CMK (cell line): ENCODE measurements around the gene CKMT2.

ENCODE experiments used
- DNase-seq: peaks from one replicate; pipeline ENCODE4 v3.0.0-alpha.2; 2010; ENCODE audit warnings: low read depth

The CKMT2 gene

DNA sequence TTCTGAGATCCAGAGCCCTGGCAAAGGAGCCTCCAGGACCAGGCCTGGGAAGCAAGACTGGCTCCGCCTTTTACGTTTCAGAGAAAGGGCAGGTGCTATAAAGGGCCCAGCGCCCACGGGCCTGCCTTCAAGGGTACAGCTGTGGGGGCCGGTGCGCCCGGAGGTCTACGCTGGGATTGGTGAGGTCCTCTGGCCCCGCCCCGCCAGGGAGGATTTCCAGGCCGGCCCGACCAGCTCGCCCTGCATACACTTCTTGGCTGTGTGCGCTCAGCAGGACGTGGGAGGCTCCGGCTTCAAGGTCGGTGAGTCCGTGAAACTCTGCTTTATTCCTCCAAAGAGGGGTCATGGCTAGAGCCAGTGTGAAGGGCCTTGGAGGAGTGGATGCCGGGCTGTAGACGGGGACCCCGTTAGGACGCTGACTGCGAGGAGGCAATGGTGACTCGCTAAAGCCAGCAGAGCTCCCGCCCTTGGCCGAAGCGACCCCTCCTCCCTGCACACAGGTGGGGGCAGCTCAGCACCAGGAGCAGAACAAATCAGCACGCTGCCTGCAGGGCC is at the start of gene CKMT2:
Gene CKMT2, plus strand, starts transcription at position 243 of the 555 bp plus-strand sequence. CDS start 17,811 bp downstream, outside the sequence.
- no peak for DNase-seq

DNA sequence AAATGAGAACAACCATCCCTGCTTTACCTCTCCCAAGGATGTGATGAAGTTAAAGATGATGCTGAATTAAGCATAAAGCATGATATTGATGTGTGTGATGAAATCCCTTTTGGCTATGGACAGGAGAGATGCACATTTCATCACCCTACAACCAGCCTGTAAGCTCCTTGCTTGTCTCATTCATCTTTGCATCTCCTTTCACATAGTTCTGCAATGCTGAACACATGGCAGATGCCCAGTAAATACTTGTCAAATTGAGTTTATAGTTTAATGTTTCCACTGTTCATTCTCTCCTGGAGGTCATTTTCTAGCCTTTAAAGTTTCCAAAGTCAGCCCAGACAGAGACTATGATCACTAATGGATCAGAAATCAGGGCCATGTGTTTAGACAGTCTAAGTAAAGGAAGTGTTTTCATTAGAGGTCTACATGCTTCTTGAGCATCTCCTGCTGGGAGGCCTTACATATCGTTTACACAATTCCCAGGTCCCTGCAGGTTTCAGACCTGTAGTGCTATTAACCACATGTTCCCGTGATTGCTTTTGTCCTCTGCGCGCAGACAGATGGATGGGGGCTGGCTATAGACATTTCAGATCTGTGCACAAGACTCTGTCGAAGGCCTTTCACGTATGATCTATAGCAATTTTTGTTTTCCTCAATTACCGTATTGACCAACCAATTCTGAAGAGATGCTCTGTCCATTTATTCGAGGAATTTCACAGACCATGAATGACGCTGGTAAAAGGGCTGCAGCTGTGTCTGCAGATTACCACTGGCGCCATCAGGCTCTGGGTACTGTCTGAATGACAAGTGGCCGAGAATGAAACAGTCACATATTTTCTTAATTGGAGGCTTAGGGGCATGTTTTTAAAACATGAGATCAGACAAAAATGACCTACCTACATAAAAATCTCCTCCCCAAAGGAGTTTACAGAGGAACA is 49.0 kb upstream of the CKMT2 start:
- DNase-seq, result no peak

DNA sequence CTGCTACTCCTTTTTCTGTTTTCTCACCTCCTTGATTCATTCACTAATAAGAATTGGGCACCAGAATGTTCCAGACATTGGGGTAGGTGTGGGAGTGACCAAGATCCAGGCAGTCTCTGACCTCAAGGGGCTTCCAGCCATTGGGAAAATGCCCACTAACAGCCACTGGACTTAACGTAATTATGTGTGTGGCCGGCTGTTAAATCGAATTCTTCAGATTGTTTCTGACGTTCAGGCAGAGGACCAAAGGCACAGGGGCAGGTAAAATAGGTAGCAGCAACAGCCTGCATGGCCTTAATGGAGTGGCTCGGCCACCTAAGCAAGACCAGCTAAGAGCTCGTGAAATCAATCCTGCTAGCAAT is 48.4 kb upstream of the CKMT2 start:
- no peak for DNase-seq

DNA sequence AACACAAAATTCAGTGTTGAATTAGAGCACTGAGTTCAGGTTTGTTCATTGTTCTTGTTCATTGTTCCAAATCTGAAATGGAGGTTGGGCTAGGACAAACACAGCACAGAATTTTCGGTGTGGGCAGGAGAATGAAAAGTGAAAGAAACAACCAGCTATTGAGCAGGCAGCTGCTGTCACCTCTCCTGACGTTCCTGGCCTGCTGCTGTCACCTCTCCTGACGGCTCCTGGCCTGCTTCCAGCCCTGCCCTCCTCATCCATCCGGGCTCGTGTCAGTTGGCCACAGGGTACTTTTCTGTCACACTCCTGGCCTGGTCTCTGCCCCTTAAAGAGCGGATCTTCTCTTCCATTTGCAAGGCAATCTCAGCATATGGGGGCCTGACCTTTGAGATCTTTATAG is 45.2 kb upstream of the CKMT2 start:
- DNase-seq, result no peak

DNA sequence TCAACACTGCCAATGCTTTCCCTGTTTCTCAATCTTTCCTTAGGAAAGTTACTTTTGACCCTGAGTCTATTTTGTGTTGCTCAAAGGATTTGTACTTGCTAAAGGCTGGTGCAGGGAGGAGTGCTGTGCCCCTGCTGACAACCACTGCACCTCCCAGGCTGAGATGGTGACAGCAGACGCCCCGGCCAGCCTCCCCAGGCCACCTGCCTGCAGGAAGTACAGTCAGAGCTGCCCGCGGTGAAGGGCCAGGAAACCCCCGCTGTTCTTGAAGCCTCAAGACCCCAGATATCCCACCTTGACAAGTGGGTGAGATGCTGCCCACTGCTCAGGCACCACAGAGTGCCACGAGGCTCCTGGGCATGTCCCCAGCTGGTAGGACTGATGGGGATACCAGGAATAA is 44.2 kb upstream of the CKMT2 start:
- DNase-seq, result no peak

DNA sequence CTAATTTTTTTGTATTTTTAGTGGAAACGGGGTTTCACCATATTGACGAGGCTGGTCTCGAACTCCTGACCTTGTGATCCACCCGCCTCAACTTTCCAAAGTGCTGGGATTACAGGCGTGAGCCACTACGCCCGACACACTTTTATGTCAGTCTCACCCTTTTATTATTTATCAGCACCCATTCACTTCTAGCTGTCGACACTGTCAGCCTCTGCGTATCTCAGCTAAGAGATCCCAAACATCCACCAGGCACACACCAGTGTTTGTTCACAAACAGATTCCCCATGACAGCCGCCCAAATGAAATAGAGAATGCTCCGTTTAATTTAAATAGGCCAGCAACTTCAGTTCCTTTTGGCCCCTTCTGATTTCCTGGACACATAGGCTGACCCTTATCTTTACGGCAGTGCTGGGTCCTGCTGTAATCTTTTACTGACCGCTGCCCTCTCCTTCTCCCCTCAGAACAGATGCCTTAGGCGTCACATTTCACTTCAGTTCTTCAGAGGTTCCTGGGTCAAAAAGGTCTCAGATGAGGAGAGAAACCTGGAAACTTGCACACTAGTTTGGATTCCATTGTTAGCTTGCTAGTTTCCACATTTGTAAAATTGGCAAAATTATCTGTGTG is 43.1 kb upstream of the CKMT2 start:
- no peak for DNase-seq

DNA sequence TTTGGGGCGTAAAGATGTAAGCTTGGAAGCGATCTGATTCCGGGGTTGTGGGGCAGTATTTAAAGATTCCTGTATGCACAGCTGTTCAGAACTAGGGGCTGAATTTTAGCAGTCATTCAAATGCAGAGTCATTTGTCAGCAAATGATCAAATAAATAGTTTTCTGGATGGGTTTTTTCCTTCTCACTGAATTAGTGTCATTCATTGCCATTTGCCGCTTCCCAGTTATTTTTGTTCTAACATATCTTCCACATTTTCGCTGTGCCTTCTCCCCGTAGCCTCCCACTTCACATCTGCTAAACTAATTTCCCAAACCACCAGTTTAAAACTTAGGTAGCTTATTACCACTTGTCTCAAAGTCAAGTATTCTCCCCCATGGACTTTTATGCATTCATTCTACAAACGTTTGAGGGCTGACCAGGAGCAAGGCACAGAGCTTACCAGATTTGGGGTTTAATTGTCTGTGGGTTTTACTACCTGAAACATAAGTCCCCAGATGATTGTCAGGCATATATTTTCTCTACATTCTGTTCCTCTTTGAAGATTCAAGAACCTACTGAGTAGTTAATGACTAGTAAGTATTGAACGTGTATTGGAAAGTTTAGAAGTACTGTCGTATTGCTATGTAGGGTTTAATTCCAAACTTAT is 41.3 kb upstream of the CKMT2 start:
- DNase-seq, result no peak

DNA sequence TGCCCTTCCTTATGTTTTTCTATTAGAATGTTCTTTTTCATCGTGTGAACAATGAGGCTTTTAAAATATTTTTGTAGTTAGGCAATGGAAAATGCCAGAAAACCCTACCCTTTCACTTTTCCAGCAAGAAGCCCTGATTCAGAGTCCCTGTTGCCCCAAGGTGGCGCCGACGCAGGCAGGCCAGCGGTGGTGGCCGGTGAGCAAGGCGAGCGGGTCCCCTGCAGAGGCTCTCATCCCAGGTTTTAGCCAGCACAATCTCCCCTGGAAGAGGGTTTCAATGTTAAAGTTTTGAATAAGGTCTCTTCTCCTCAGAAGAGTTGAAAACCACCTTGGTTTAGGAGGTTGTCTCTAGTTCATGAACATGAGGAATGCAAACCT is 40.8 kb upstream of the CKMT2 start:
- no peak for DNase-seq

DNA sequence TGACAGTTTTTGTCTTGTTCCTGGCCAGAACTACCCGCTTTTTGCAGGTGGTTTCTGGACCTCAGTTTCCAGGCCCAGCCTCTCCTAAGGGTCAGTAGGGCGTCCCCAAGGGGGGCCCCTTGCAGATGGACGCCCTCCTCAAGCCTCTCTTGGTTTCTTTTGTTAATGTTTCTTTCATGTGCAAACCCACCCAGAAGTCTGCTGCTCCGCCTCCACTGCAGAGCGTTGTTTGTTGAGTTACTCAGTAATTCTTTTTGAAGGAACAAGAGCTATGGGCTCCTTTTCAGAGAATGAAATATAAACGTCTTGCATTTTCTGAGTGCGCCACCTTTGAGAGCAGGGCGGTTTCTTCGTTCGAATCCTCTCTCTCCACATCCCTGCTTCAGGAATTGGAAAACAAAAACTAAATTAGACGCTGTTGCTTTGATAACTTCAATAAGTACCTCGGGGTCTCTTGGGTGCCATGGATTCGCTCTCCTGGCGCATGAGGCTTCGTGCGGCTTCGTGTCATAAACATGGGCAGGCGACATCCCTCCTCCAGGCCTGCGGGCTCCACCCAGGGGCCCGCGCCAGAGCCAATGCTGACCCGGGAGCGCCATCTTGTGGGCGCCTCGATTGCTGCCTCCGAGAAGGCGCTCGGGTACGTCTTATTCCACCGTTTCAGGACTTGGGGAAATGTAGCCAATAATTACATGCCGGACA is 38.3 kb upstream of the CKMT2 start:
- peak; percentile 21 for DNase-seq

DNA sequence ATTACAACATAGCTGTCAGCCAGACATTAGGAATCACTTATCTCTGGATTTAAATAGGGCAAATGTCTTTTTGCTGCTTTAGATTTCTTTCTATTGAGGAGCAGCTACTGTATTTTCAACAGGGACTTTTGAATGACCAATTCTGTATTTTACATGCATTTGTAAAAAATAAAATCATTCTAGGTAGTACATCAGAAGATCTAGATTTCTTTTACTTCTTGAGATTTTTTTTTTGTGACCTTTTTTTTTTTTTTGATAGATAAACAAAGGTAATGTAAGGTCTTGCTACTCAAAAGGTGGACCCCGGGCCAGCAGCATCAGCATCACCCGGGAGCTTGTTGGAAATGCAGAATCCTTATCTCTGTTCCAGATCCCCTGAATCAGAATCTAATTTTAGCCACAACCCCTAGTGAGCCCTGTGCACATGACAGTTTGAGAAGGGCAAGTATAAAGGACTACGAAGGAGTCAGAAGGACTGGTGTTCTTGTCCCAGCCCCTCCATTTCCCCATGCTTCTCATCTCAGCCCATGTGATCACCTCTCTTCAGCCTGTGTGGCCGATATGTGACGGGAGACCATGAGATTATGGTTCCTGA is 37.7 kb upstream of the CKMT2 start:
- DNase-seq, result no peak

DNA sequence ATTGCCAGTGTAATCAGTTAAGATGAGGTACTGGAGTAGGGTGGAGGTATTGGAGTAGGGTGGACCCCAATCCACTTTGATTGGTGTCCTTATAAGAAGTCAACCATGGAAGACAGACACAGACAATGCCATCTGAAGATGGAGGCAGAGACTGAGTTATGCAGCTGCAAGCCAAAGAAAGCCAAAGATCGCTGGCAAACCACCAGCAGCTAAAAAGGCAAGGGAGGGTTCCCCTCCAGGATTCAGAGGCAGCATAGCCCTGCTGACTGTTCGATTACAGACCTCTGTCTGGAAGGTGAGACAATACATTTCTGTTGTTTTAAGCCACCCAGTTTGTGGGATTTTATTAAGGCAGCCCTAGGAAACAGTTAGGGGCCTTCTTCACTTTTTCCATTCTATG is 30.5 kb upstream of the CKMT2 start:
- DNase-seq, result no peak

DNA sequence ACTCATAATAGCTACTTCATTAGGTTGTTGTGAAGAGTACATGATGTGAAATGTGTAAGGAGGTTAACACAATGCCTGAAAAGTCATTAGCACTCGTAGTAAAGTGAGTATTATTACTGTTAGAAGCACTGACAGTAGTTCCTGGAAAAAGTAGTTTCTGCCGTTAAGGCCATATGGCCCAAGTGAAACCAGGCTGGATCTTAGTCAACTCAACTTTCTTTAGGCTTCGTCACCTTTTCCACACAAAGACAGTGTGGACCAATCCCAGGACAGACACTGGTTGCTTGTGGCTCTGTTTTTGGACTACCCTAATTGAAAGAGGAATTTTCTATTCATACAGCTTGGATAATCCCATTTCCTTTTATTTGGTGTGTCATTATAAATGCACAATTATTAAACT is 29.4 kb upstream of the CKMT2 start:
- no peak for DNase-seq

DNA sequence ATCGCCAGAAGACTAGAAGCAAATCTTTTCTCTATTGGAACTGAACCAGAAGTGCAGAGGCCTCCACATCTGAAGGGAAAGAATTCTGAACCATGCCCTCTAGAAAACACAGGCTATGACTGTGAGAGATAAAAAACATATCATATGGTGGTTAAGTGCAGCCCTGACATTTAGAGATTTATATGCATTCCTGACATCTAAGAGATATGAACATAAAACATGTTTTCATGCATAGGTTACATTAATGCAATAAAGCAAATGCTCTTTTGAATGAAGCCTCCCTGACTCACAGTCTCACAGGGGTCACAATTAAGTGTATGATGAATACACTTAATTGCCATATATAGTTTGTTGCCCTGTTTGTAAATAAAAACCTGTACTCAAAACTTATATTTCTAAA is 28.9 kb upstream of the CKMT2 start:
- DNase-seq, result no peak

DNA sequence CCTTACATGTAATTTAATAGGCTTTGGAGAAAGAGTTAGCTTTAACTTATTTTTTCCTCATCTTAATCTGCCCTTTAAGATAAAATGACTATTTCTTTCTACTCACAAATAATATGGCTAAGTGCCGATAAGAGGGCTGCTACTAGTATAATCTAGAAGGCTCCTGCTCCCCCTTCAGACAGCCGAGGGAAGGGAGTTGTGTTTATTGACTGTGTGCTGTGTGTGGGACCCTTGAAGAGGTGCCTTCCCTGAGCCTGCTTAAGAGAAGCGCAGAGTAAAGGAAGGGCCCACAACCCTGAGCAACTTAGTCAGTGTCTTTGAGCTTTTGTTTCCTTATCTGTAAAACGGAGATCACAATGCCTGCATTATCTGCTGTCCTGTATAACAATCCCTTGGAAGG is 28.1 kb upstream of the CKMT2 start:
- no peak for DNase-seq

DNA sequence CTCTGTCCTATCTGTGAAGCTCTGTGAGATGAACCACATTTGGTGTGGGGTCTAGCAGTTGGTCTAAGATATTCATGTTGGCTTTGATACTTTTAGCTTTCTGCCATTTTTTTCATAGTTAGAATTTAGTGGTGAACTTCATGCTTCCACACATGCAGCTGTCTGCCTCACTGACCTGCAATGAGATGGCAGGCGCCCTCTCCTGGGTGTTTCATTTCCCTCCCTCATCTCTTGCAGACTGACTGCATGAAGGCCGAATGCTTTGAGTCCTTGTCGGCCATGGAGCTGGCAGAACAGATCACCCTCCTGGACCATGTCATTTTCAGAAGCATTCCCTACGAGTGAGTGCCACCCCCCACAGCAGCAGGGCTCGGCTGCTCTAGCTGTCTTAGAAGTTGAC is 26.1 kb upstream of the CKMT2 start:
- DNase-seq, result no peak

DNA sequence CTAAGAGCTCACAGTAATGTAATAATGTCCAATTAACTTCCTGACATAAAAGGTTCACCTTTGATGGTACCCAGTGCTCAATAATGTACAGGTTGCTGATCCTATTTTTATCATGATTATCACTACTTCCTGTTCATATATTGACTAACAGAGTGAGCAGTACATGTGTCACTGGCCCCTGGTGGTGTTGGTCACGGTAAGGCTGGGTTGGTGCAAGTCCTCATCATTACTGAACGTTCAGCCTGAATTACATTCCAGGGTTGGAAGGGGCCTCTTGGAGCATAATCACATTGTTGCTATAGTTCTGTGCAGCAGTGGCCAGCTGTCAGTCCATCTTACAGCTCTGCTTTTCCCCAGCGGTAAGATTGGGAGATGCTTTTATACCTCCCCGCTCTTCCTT is 24.2 kb upstream of the CKMT2 start:
- DNase-seq, result no peak

DNA sequence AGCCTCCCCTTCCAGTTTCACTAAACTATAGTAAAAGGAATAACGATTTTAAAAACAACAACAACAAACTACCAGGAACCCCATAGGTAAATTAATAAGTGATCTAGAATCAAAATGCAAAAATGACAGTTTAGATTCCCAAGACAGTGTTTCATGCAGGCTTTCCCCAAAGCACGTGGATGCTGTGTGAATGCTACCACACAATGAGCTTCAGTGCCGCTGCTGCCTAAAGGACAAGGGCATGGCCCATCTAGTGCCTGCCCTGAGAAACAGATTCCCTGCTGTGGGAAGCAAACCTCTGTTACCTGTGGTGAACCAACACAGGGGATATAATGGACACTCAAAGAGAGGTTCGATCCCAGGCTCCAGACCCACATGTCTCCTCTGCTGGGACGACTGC is 23.7 kb upstream of the CKMT2 start:
- DNase-seq, result no peak

DNA sequence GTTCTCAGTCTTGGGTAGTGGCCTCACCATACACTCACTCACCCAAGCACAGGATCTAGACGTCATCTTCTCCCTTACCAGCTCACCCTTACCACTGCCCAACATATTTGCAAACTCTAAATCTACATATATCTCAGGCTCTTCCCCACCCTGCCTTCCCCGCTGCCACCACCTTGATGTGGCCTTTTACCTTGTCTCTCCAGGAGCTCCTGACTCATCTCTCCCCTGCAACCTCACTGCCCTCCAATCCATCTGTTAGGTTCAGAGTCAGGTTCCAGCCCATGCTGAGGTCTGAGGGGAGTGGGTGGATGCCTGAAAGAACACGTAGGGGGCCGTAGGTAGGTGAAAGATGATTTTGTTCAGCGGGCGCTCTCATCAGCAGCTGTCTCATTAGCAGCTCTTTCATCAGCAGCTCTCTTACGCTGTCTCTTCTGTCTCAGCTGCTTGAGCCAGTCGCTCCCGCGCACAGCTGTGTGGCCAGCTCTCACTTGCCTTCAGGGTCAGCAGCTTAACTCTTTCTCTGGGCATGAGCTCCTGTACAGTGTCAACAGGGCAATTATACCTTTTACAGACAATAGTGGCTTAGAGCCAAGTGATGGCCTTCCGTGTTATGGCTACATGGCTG is 23.1 kb upstream of the CKMT2 start:
- no peak for DNase-seq

DNA sequence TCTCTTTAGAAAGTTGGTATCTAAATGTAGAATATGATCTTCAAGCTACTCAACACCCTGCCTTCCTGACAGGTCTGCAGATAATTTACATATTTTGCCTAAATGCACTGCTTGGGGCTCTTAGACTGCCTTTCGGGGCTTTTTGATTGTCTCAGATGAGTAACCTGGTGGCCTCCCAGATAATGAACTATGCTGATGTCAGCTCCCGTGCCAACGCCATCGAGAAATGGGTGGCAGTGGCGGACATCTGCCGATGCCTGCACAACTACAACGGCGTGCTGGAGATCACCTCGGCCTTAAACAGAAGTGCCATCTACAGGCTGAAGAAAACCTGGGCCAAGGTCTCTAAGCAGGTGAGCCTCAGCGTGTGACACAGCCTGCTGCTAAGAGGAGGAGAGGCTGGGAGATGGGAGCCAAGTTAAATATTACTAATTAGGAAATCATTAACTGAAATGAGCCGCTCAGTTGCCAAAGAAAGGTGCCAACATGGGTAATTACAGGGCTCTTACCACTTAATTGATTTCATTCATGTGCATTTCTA is 20.8 kb upstream of the CKMT2 start:
- DNase-seq, result no peak

DNA sequence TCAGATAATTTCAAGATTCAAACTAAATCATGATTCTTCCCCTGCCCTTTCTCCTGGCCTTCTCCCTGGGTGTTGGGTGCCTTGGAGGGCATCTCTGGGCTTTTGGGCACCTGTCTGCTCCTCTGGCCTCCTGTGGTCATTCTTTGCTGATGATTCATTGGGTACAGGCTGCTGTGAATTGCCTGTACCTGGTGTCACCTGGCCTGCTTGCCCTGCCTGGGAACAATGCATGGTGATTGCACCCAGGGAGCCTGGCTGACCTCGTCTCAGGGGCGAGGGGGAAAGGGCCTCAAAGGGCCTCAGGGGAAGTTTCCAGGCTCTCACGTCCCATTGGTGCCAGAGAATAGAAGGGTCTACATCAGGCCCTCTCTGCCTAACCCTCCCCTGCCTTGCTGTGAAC is 20.1 kb upstream of the CKMT2 start:
- no peak for DNase-seq

DNA sequence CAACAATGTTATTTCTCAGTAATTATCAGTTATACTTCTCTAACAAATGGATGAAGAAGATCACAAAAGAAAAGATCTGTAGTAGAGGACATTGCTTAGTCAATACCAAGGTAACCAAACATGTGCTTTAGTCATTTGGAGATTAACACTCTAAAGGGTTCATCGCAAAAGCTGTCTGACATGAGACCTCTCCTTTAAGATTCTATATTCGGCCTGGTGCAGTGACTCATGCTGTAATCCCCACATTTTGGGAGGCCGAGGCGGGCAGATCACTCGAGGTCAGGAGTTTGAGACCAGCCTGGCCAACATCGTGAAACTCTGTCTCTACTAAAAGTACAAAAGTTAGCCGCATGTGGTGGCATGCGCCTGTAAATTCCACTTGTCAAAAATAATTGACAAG is 18.3 kb upstream of the CKMT2 start:
- DNase-seq, result no peak
